Endodermal cell (in vitro differentiated cells): ENCODE measurements around the gene STK26. TPM values are rescaled to one million over a fixed set of nuclear protein-coding genes. Genes with fewer than 3 reads are reported as not detected.
A peak's percentile ranks its signal among the peaks of the same experiment; 100 is the strongest.

ENCODE experiments used
- DNase-seq: peaks from one replicate; pipeline ENCODE4 v3.0.0-alpha.2; 2017
- H3K27ac ChIP-seq: 2 replicates; pipeline ENCODE4 v1.5.1; 2013; ENCODE audit warnings: mild to moderate bottlenecking, low read depth, low read length, moderate library complexity
- H3K27me3 ChIP-seq: 2 replicates; pipeline ENCODE4 v1.6.1; 2013; ENCODE audit warnings: mild to moderate bottlenecking, low read length, moderate library complexity; ENCODE audit not compliant: insufficient read depth, control insufficient read depth, poor library complexity, severe bottlenecking
- H3K36me3 ChIP-seq: 2 replicates; pipeline ENCODE4 v1.7.0; 2013; ENCODE audit warnings: mild to moderate bottlenecking, low read length, moderate library complexity; ENCODE audit not compliant: control insufficient read depth, insufficient read depth
- H3K4me1 ChIP-seq: one replicate; pipeline ENCODE4 v1.7.0; 2013; ENCODE audit warnings: low read length; ENCODE audit not compliant: control insufficient read depth, insufficient read depth
- H3K4me3 ChIP-seq: 2 replicates; pipeline ENCODE4 v1.5.1; 2013; ENCODE audit warnings: mild to moderate bottlenecking, low read length, moderate library complexity
- H3K9ac ChIP-seq: 2 replicates; pipeline ENCODE4 v1.6.1; 2013; ENCODE audit warnings: mild to moderate bottlenecking, low read length, moderate library complexity; ENCODE audit not compliant: poor library complexity, severe bottlenecking; ENCODE audit errors: extremely low read depth
- H3K9me3 ChIP-seq: 2 replicates; pipeline ENCODE4 v1.6.1; 2013; ENCODE audit warnings: mild to moderate bottlenecking, low read length, moderate library complexity; ENCODE audit not compliant: control insufficient read depth
- H3K27ac Mint-ChIP-seq: 2 replicates; pipeline ENCODE4 v1.8.0; 2020; ENCODE audit warnings: mixed read lengths
- H3K27me3 Mint-ChIP-seq: 2 replicates; pipeline ENCODE4 v1.8.0; 2021; ENCODE audit warnings: mild to moderate bottlenecking, mixed read lengths; ENCODE audit not compliant: insufficient read depth
- H3K36me3 Mint-ChIP-seq: 2 replicates; pipeline ENCODE4 v1.8.0; 2020; ENCODE audit warnings: low read depth, mixed read lengths
- H3K4me1 Mint-ChIP-seq: 2 replicates; pipeline ENCODE4 v1.8.0; 2020; ENCODE audit warnings: mixed read lengths
- H3K4me3 Mint-ChIP-seq: 2 replicates; pipeline ENCODE4 v1.8.0; 2020; ENCODE audit warnings: mild to moderate bottlenecking, moderate library complexity, mixed read lengths
- H3K9me3 Mint-ChIP-seq: 2 replicates; pipeline ENCODE4 v1.8.0; 2020; ENCODE audit warnings: mild to moderate bottlenecking, mixed read lengths
- CTCF ChIP-seq: fragments of 200-600 bp; sonication (generic); conservative IDR thresholded peaks from 2 replicates; pipeline ENCODE4 v1.5.0; 2021; ENCODE audit warnings: antibody characterized with exemption, mild to moderate bottlenecking
- WGBS, 2 experiments: methylation state at CpG; one replicate each; pipeline versions ENCODE4 v1.1.5 to v1.1.7; 2013; ENCODE audit warnings: missing lambda C conversion rate in 2 of 2, mixed read lengths in 1 of 2; ENCODE audit not compliant: insufficient coverage in 1 of 2, insufficient read length in 1 of 2; 5-methylcytosine and 5-hydroxymethylcytosine counted together
- total RNA-seq, 2 donors: library from RNA; stranded (reverse); fragmentation: NEBNext Ultra II Directional in 1 of 2; extraction: Animal tissue kit (Norgen Biotek cat#: 25700) in 1 of 2; gene quantifications; 2 replicates in 1 of 2; 3 replicates in 1 of 2; pipeline ENCODE4 v1.2.1, GENCODE V29; 2021

Gene STK26
- total RNA-seq, 2 donors from 2014 or later, result 105 to 140 TPM

DNA sequence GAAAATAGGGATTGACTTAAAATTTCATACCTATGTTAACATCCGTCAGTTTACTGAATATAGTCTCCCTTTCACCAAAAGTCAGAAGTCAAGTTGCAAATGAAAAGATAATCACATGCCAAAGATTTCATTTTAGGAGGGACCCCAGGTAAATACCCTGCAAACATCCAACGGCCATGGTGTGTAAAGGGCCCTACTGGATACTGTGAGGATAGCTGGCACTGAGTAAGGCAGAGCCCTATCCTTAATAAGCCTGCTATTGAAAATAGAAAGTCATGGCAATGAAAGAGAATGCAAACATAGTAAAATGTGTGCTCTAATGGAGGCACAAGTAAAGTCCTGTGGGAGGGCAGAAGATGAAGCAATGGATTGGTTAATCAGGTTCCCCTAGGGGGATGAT lies 20.9 kb downstream of the STK26 start:
- Histone ChIP-seq H3K9ac (no peak overlapping the region), H3K9me3 (no peaks in the 10 kb centered on the region), H3K36me3 (no peaks in the 10 kb centered on the region), H3K4me3 (no peak overlapping the region), H3K27ac (no peak overlapping the region), H3K27me3 (no peaks in the 10 kb centered on the region), H3K4me1 (peaks cover 16% of the 10 kb centered on the region)
- H3K27me3 Mint-ChIP-seq, result no peaks in the 10 kb centered on the region
- H3K27ac Mint-ChIP-seq, result peak overlapping the region; percentile 33
- H3K36me3 Mint-ChIP-seq, result no peaks in the 10 kb centered on the region
- no peak for DNase-seq
- H3K4me3 Mint-ChIP-seq, result no peak overlapping the region
- TF ChIP-seq CTCF, result peak; percentile 45
- H3K4me1 Mint-ChIP-seq, result peaks cover 61% of the 10 kb centered on the region
- 67 to 87% methylated on average over 1 to 2 of the region's 2 CpGs for WGBS, 2 experiments
- H3K9me3 Mint-ChIP-seq, result no peaks in the 10 kb centered on the region

DNA sequence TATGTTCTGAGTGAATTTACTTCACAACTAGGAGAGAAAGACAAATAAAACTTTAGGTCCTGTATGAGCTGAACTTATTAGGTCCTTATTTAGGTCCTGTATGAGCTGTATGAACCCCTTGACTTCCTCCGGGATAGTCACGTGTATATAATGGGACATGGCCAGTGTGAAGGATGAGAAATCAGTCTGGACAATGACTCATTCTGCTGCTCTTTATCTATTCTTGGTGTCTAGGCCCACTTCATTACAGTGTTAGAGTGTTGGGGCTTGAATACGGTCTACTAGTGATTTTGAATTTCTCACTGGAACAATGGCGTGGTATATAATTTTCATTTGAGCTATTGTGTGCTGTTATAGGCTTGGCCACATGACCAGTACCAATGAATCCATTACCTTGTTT lies 21.9 kb downstream of the STK26 start:
- H3K27me3 Mint-ChIP-seq, result no peaks in the 10 kb centered on the region
- no peak overlapping the region for H3K4me3 Mint-ChIP-seq
- Histone ChIP-seq H3K36me3 (peaks cover under 1% of the 10 kb centered on the region), H3K27me3 (no peaks in the 10 kb centered on the region), H3K27ac (no peak overlapping the region), H3K4me1 (peaks cover 16% of the 10 kb centered on the region), H3K9me3 (no peaks in the 10 kb centered on the region), H3K9ac (no peak overlapping the region), H3K4me3 (no peak overlapping the region)
- DNase-seq, result no peak
- H3K27ac Mint-ChIP-seq, result peak overlapping the region; percentile 32
- H3K9me3 Mint-ChIP-seq, result no peaks in the 10 kb centered on the region
- peaks cover 2% of the 10 kb centered on the region for H3K36me3 Mint-ChIP-seq
- 87 to 92% methylated on average over 3 to 4 of the region's 4 CpGs for WGBS, 2 experiments
- peaks cover 54% of the 10 kb centered on the region for H3K4me1 Mint-ChIP-seq
- TF ChIP-seq CTCF, result no peak

- H3K36me3 ChIP-seq, result peaks cover 3% of the 10 kb centered on the region
- no peak overlapping the region for H3K27ac ChIP-seq
- Mint-ChIP-seq H3K27ac (peak overlapping the region; percentile 67), H3K27me3 (no peaks in the 10 kb centered on the region), H3K4me3 (no peak overlapping the region), H3K9me3 (no peaks in the 10 kb centered on the region), H3K4me1 (peaks cover 50% of the 10 kb centered on the region), H3K36me3 (peaks cover 3% of the 10 kb centered on the region)
- no peaks in the 10 kb centered on the region for H3K27me3 ChIP-seq
- H3K9ac ChIP-seq, result no peak overlapping the region
- WGBS, 2 experiments, result 100% methylated on average over 1 of the region's 2 CpGs; no CpG with 5 or more reads in 1 of the 2 experiments
- H3K4me1 ChIP-seq, result peaks cover 16% of the 10 kb centered on the region
- no peak for TF ChIP-seq CTCF
- H3K9me3 ChIP-seq, result no peaks in the 10 kb centered on the region
- DNase-seq, result no peak
- no peak overlapping the region for H3K4me3 ChIP-seq
These were observed 22.4 kb downstream of the STK26 start for GRCh38 chrX:132045456-132045855.
